Fibroblast of villous mesenchyme (primary cell): Measurements from ENCODE around the gene MACROD2. TPM values are rescaled to one million over a fixed set of nuclear protein-coding genes. Genes with fewer than 3 reads are reported as not detected.

Source experiments
- DNase-seq: peaks from one replicate; pipeline ENCODE4 v3.0.0-alpha.2; 2010; ENCODE audit warnings: low read depth
- H3K4me3 ChIP-seq: 2 replicates; pipeline ENCODE4 v1.5.1; 2011; ENCODE audit warnings: low read depth, mild to moderate bottlenecking, low read length
- CTCF ChIP-seq: IDR thresholded peaks from 2 replicates; pipeline ENCODE4 v1.5.1; 2012; ENCODE audit warnings: low read depth, mild to moderate bottlenecking, low read length; ENCODE audit not compliant: insufficient read depth
- total RNA-seq: library from RNA; depleted of rRNA; stranded (reverse); fragments of >200 nt; gene quantifications from 2 replicates; pipeline ENCODE4 v1.2.3, GENCODE V29; 2012

Gene MACROD2
- total RNA-seq, 1 donor = 1.7 TPM

DNA sequence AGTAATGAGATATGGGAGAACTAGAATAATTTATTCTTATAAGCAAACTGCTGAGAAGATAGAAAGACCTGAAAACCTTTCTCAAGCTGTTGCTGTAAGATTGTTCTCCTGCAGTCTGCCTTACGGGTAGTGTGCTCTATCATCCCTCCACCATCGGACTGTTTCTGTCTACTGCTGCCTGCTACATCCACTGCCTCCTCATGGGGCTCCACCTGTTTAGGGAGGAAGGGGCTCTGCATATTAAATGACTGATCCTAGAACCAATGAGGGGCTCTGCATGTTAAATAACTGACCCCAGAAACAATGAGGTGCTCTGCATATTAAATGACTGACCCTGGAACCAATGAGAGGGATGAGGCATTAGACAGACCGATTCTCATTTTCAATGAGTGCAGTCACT, 1923.3 kb downstream of the MACROD2 start:
- H3K4me3 ChIP-seq = no peak overlapping the region
- DNase-seq = no peak
- TF ChIP-seq CTCF = no peak

DNA sequence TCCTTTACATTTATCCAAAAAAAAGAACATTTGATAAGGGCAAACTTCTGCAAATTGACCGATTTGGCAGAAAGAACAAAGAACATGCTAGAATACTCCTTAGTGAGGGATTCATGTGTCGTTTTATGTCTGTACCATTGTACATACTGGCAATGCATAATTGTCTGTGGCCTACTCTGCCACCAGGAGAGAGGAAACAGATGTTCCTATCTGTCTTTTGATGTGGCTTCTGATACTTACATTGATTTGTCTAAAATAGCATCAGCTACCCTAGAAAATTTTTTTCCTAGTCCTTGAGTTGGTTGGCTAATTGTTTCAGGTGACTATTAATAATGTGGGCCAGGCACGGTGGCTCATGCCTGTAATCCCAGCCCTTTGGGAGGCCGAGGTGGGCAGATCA, 1923.8 kb downstream of the MACROD2 start:
- TF ChIP-seq CTCF = no peak
- no peak for DNase-seq

DNA sequence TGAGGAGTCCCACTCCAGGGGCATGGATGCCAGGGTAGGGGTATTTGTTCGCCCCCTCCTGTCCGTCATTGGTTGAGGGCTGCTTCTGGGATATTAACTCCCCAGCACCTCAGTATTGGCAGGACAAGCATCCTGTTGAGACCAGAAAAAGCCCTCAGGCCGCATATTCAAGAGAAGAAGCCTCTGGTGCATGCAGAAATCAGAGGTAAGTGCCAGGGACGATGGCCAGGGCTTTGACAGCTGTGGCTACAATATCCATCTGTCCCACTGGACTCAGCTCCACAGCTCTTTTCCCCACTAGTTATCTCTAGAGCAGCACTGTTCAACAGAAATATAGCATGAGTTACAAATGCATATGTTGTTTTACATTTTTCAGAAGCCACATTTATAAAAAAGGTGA, 1926.6 kb downstream of the MACROD2 start:
- no peak for TF ChIP-seq CTCF
- DNase-seq = no peak
- H3K4me3 ChIP-seq = no peak overlapping the region

More for the DNA sequence above, 1923.8 kb downstream of the MACROD2 start:
- H3K4me3 ChIP-seq = no peak overlapping the region

DNA sequence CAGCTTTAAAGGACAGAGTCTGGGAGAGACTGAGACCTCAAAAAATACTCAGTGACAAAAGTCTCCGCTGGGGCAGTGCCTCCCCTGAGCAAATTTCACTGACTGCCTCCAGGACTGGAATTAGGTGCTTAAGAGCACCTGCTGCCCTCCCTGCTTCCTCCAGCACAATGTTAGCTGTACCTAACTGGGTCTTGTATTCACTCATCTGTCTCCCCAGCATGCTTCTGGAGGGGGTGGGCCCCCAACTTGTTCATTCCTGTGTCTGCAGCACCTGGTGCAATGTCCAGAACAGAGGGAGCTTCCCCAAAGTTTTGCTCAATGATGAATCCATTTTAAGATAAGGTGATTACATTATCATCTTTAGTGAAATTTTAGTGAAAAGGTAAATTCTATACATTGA, 1927.2 kb downstream of the MACROD2 start:
- H3K4me3 ChIP-seq = no peak overlapping the region
- no peak for DNase-seq
- TF ChIP-seq CTCF = no peak

- no peak for TF ChIP-seq CTCF
- no peak overlapping the region for H3K4me3 ChIP-seq
- no peak for DNase-seq
These were observed 1927.9 kb downstream of the MACROD2 start for GRCh38 chr20:15923030-15923776.

DNA sequence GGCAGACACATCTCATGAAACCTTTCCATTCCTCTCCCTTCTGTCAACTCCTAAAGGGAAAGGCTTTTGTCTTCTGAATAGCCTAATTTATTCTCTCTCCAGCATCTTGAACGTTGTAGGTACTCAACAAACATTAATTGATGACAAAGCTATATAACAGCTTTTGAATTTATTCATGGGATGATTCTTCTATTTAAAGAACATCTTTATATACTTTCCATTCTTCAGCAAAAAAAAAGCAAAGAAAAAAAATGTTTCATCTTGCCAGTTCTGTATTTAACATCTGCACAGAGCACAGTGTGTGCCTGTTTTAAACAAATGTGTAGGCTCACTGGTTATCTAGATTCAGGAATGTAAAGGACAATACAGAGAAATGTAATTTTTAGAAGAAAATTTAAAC, 1929.2 kb downstream of the MACROD2 start:
- no peak for TF ChIP-seq CTCF
- DNase-seq = no peak
- no peak overlapping the region for H3K4me3 ChIP-seq

GRCh38 chr20:15925376-15925775, 1930.1 kb downstream of the MACROD2 start:
- no peak for DNase-seq
- no peak overlapping the region for H3K4me3 ChIP-seq
- TF ChIP-seq CTCF = no peak
